Measurements from ENCODE around the gene TPPP3.
"Not testable (repeated sequence)": the region's sequence is repeated elsewhere in the genome, so short reads cannot be mapped to it uniquely, and the experiment has no call there.

TPPP3 gene

DNA sequence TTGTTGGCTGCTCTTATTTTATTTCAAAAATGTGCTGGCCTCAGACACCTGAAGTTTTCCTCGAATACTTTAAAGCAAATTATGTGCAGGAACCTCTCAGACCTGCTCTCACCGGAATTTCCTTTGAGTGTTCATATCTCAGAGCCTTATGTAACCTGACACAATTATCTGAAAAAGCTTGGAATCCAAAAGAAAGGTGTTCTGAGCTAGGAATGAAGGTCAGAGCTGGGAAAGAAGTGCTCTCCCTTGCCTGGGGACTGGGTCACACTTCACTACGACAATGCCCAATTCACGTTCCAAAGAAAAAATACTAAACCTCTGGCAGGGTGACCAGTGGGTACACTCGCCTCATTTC is 30.9 kb upstream of the TPPP3 start:
- Histone ChIP-seq H3K27me3 (ENCODE audit: control insufficient read depth, insufficient read depth, low read length) (peaks cover 52% of the 10 kb centered on the region), H3K4me3 (ENCODE audit: low read length) (no peak overlapping the region), H3K36me3 (ENCODE audit: insufficient read depth, low read length) (no peaks in the 10 kb centered on the region), H3K4me2 (ENCODE audit: low read length) (no peak overlapping the region), H3K9me3 (replicated peaks; ENCODE audit: low read length) (no peaks in the 10 kb centered on the region), H3K4me1 (ENCODE audit: control insufficient read depth, insufficient read depth, low read length) (no peaks in the 10 kb centered on the region), H3K9ac (ENCODE audit: low read depth, low read length) (no peak overlapping the region)

DNA sequence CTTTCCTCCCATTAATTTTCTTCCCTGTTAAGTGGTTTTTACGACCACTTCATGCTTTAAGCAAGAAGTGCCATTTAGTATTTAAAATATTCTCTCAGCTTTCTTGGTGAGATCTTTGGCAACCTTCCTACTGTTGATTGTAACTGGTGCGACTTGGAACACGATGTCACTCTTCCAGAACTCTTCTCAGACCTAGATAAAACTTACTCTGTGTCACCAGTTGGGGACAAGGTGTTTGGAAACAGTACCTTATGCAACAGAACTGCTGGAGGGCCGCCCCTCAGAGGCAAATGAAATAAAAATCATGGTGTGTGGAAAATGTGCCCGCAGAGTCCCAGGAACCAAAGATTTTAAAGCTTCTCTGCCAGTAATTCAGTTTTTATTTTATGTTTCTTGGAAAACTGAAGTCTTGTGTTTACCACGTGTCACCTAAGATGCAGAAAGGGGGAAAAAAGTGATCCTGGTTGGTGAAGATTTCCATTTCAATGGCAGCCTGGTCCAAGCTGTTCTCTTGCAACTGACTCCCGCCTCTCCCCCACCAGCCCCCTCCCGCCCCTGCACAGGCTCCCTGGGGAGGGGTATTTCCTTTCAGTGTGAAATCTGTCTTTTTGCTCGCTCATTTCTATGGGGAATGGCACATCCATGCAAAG is 30.4 kb upstream of the TPPP3 start:
- Histone ChIP-seq H3K36me3 (ENCODE audit: insufficient read depth, low read length) (no peaks in the 10 kb centered on the region), H3K27me3 (ENCODE audit: control insufficient read depth, insufficient read depth, low read length) (peaks cover 47% of the 10 kb centered on the region), H3K9me3 (replicated peaks; ENCODE audit: low read length) (no peaks in the 10 kb centered on the region), H3K4me1 (ENCODE audit: control insufficient read depth, insufficient read depth, low read length) (no peaks in the 10 kb centered on the region), H3K4me2 (ENCODE audit: low read length) (no peak overlapping the region), H3K4me3 (ENCODE audit: low read length) (no peak overlapping the region), H3K9ac (ENCODE audit: low read depth, low read length) (no peak overlapping the region)

DNA sequence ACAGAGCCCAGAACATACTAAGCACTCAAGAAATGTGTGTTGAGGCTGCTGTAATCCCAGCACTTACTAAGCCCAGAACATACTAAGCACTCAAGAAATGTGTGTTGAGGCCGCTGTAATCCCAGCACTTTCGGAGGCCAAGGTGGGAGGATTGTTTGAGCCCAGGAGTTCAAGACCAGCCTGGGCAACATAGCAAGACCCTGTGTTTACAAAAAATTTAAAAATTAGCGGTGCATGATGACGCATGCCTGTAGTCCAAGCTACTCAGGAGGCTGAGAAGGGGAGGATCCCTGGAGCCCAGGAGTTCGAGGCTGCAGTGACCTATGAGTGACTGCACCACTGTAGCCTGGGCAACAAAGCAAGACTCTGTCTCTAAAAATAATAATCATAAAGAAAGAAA is 29.7 kb upstream of the TPPP3 start:
- Histone ChIP-seq H3K27me3 (ENCODE audit: control insufficient read depth, insufficient read depth, low read length) (peaks cover 42% of the 10 kb centered on the region), H3K4me1 (ENCODE audit: control insufficient read depth, insufficient read depth, low read length) (no peaks in the 10 kb centered on the region), H3K9me3 (replicated peaks; ENCODE audit: low read length) (no peaks in the 10 kb centered on the region), H3K4me2 (ENCODE audit: low read length) (no peak overlapping the region), H3K36me3 (ENCODE audit: insufficient read depth, low read length) (no peaks in the 10 kb centered on the region), H3K4me3 (ENCODE audit: low read length) (no peak overlapping the region), H3K9ac (ENCODE audit: low read depth, low read length) (no peak overlapping the region)

DNA sequence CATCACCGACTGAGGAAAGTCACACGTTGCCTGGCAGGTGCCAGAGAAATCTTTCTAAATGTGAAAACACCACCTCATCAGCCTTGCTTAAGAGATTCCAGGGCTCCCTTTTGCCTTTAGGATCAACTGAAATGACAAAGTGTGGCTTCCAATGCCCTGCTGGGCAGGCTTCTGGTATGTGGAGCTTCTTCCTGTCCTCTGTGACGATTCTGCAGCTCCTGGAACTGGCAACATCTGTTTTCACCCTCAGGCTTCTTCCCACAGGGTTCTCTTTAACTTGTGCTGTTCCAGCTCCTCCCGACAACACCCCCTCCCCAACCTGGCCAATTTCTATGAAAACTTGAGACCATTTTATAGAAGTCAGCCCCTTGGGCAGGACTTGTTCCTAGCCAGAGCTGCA is 27.7 kb upstream of the TPPP3 start:
- no peak overlapping the region for H3K4me2 ChIP-seq (ENCODE audit: low read length)
- H3K9ac ChIP-seq (ENCODE audit: low read depth, low read length), result no peak overlapping the region
- no peak overlapping the region for H3K4me3 ChIP-seq (ENCODE audit: low read length)
- no peaks in the 10 kb centered on the region for H3K36me3 ChIP-seq (ENCODE audit: insufficient read depth, low read length)
- peaks cover 32% of the 10 kb centered on the region for H3K27me3 ChIP-seq (ENCODE audit: control insufficient read depth, insufficient read depth, low read length)
- H3K4me1 ChIP-seq (ENCODE audit: control insufficient read depth, insufficient read depth, low read length), result peaks cover 5% of the 10 kb centered on the region
- H3K9me3 ChIP-seq (replicated peaks; ENCODE audit: low read length), result no peaks in the 10 kb centered on the region

DNA sequence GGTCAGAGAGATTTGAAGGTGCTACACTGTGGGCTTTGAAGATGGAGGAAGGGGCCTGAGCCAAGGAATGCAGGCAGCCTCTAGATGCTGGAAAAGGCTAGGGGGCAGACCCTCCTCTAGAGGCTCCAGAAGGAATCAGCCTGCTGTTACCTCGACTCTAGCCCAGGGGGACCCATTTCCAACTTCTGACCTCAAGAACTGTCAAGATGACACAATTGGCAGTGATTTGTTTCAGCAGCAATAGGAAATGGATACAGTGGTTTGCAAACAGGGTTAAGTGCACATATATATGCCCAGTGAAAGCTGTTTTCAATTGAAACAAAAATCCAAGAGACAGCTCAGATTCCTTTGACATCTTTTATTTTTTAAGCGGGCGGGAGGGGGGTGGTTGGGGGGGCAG is 26.6 kb upstream of the TPPP3 start:
- Histone ChIP-seq H3K4me1 (ENCODE audit: control insufficient read depth, insufficient read depth, low read length) (peaks cover 11% of the 10 kb centered on the region), H3K27me3 (ENCODE audit: control insufficient read depth, insufficient read depth, low read length) (peaks cover 21% of the 10 kb centered on the region), H3K36me3 (ENCODE audit: insufficient read depth, low read length) (no peaks in the 10 kb centered on the region), H3K9ac (ENCODE audit: low read depth, low read length) (no peak overlapping the region), H3K9me3 (replicated peaks; ENCODE audit: low read length) (no peaks in the 10 kb centered on the region), H3K4me2 (ENCODE audit: low read length) (no peak overlapping the region), H3K4me3 (ENCODE audit: low read length) (no peak overlapping the region)

DNA sequence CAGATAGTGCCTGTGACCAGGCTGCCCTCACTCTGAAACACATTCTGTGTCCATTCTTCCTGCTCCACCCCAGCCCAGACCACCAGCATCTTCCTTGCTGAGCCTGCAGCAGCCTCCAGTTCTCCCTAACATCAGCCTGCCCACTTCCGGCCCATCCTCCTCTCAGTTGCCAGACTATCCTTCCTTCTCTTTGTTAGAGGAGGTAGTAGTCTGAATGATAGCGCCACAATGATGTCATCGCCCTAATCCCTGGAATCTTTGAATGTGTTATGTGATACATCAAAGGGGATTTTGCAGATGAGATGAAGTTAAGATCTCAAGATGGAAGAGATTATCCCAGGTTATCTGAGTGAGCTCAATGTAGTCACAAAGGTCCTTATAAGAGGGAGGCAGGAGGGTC is 26.2 kb upstream of the TPPP3 start:
- Histone ChIP-seq H3K9me3 (replicated peaks; ENCODE audit: low read length) (no peaks in the 10 kb centered on the region), H3K9ac (ENCODE audit: low read depth, low read length) (no peak overlapping the region), H3K36me3 (ENCODE audit: insufficient read depth, low read length) (no peaks in the 10 kb centered on the region), H3K4me3 (ENCODE audit: low read length) (no peak overlapping the region), H3K4me1 (ENCODE audit: control insufficient read depth, insufficient read depth, low read length) (peaks cover 11% of the 10 kb centered on the region), H3K4me2 (ENCODE audit: low read length) (no peak overlapping the region), H3K27me3 (ENCODE audit: control insufficient read depth, insufficient read depth, low read length) (peaks cover 17% of the 10 kb centered on the region)

DNA sequence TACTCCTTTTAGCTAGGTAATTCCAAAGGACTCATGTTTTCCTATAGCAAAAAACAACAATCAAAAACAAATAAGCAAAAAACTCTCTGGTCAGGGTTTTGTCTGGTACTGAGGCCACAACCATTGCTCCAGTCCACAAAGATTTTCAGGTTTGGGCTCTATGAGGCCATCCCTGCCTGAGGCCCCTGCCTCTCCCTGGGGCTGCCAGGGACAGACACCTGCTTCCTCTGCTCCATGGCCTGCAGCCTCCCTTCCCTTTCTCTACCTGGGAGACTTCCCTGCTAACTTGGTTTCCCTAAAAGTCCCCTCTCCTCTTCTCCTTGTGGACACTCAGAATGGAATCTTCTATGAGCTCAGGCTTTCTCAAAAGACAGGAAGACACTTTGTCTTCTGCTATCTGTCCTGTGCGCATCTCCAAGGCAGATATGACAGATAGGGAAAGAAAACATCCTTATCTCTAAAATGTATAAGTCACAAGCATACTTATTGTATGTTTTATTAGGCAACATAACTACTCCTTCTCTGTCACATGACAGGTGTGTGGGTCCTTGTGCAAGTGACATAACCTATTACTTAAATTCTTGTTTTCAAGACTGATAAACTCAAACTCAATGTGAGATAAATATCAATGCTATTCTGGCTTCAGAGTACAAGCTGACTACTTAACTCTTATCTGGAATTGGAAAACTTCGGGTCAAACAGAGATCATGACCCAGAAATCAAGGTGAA is 24.2 kb upstream of the TPPP3 start:
- no peaks in the 10 kb centered on the region for H3K9me3 ChIP-seq (replicated peaks; ENCODE audit: low read length)
- H3K9ac ChIP-seq (ENCODE audit: low read depth, low read length), result no peak overlapping the region
- H3K4me3 ChIP-seq (ENCODE audit: low read length), result no peak overlapping the region
- peaks cover 16% of the 10 kb centered on the region for H3K4me1 ChIP-seq (ENCODE audit: control insufficient read depth, insufficient read depth, low read length)
- no peaks in the 10 kb centered on the region for H3K36me3 ChIP-seq (ENCODE audit: insufficient read depth, low read length)
- H3K27me3 ChIP-seq (ENCODE audit: control insufficient read depth, insufficient read depth, low read length), result peaks cover under 1% of the 10 kb centered on the region
- H3K4me2 ChIP-seq (ENCODE audit: low read length), result no peak overlapping the region

DNA sequence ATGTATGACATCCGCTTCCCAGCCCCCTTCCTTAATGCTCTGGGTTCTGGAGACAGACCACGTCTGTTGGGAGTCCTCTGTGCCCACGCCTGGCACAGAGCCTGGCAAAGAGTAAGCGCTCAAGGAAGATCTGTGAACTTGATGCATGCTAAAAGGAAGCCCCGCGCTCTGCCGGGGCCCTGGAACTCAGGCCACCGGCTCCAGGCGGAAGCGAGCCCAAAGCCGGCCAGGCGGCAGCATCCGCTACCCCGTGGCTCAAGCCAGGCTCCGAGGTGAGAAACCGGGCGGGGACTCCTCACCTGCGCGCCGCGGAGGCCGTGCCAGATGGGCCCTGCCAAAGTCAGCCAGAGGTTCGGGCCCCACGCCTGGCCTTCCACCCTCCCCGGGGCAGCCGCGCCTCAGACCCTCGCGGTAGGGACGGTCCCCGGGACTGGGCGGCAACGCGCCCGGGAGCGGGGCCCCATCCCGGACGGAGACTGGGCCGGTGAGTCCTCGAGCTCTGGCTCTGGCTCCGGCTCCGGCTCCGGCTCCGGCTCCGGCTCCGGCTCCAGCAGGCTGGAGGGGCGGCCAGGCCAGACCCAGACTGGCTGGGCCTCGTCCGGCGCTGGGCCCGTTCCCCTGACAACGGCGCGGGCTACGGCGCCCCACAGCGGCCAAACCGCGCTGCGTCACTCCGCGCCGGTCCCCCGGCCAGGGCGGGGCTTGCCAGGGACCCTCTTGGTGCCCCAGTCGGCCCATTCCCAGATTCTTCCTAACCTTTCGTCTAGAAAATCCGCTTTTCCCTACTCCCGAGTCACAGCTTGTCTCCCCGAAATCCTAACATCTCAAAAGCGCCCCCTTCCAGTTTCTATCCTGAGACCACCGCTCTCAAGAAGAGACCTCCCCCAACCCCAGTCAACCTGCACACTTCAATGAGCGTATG is 22.8 kb upstream of the TPPP3 start, which contains the start of gene ZDHHC1:
ZDHHC1 (minus strand) TSS at position 606 of the 922 bp plus-strand sequence. CDS start 8,702 bp downstream, outside the sequence.
- Histone ChIP-seq H3K4me1 (ENCODE audit: control insufficient read depth, insufficient read depth, low read length) (peaks cover 16% of the 10 kb centered on the region), H3K4me2 (ENCODE audit: low read length) (peak within 1 kb of the TSS; percentile 98), H3K9ac (ENCODE audit: low read depth, low read length) (peak within 1 kb of the TSS; percentile 95), H3K4me3 (ENCODE audit: low read length) (peak within 1 kb of the TSS; percentile 79), H3K36me3 (ENCODE audit: insufficient read depth, low read length) (no peaks in the 10 kb centered on the region), H3K9me3 (replicated peaks; ENCODE audit: low read length) (no peaks in the 10 kb centered on the region), H3K27me3 (ENCODE audit: control insufficient read depth, insufficient read depth, low read length) (no peaks in the 10 kb centered on the region)

DNA sequence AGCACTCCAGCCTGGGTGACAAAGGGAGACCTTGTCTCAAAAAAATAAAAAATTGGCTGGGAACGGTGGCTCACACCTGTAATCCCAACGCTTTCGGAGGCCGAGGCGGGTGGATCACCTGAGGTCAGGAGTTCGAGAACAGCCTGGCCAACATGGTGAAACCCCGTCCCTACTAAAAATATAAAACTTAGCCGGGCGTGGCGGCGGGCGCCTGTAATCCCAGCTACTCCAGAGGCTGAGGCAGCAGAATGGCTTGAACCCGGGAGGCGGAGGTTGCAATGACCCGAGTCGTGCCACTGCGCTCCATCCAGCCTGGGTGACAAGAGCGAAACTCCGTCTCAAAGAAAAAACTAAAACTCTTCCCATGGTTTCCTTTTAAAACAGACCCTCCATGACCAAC is 22.1 kb upstream of the TPPP3 start:
- peak overlapping the region; percentile 95 for H3K9ac ChIP-seq (ENCODE audit: low read depth, low read length)
- peaks cover 16% of the 10 kb centered on the region for H3K4me1 ChIP-seq (ENCODE audit: control insufficient read depth, insufficient read depth, low read length)
- H3K4me2 ChIP-seq (ENCODE audit: low read length), result peak overlapping the region; percentile 98
- H3K9me3 ChIP-seq (replicated peaks; ENCODE audit: low read length); H3K36me3 ChIP-seq (ENCODE audit: insufficient read depth, low read length); H3K27me3 ChIP-seq (ENCODE audit: control insufficient read depth, insufficient read depth, low read length): not testable (repeated sequence)
- H3K4me3 ChIP-seq (ENCODE audit: low read length), result peak overlapping the region; percentile 79

DNA sequence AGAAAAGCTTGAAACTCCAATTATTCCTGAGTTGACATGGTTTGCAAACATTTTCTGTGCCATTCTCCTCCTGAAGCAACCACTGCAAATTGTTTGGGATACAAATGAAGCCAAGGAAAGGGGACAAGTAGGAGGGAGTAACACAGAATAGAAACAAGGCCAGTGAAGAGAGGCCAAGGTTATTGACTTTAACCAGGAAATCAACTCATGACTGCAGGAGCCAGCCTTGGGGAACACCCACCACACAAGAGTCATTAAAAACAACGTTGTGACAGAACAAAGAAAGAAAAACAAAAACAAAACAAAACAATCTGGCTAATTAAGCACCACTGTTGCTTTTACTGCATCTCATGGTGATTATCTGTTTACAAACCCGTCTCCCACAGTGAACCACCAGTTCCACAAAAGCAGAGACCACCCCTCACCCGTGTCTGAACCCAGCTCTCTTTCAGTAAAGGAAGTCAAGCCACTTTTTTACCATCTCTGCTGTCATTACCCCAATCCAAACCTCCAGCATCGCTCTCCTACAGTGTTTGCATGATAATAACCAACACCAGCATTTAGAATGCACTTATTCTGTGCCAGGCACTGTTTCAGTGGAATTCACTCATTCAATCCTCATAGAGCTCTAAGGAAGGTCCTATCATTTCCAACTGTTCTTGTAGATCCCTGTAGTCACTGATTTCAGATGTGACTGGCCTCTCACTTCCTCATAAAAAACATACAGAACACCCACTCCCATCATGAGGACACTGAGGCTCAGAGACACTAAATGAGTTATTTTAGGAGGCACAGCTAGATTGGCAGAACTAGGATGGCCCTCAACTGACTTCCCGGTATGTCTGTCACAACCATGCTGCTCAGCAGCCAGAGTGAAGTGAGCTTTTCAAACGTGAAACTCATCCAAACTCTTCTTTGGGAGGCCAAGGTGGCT is 20.9 kb upstream of the TPPP3 start:
- no peaks in the 10 kb centered on the region for H3K9me3 ChIP-seq (replicated peaks; ENCODE audit: low read length)
- no peaks in the 10 kb centered on the region for H3K27me3 ChIP-seq (ENCODE audit: control insufficient read depth, insufficient read depth, low read length)
- H3K9ac ChIP-seq (ENCODE audit: low read depth, low read length), result no peak overlapping the region
- no peak overlapping the region for H3K4me3 ChIP-seq (ENCODE audit: low read length)
- H3K36me3 ChIP-seq (ENCODE audit: insufficient read depth, low read length), result no peaks in the 10 kb centered on the region
- H3K4me2 ChIP-seq (ENCODE audit: low read length), result no peak overlapping the region
- peaks cover 16% of the 10 kb centered on the region for H3K4me1 ChIP-seq (ENCODE audit: control insufficient read depth, insufficient read depth, low read length)

DNA sequence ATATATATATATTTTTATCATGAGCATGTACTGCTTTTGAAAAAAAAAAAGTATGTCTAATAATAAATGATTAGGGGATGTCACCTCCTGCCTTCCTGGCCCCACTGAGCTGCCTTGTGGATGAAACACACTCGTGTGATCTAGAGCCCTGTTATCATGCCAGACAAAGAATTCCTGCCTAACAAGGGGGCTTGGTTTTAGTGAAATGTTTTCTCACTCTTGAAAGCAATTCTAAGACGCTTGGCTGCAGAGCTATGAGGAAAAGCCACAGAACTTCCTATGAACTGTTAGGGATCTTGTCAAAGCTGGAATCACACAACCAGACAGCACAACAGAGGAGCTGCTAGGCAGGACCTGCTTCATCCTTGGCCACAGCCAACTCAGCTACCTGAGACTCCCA is 19.0 kb upstream of the TPPP3 start:
- Histone ChIP-seq H3K4me3 (ENCODE audit: low read length) (no peak overlapping the region), H3K9ac (ENCODE audit: low read depth, low read length) (no peak overlapping the region), H3K9me3 (replicated peaks; ENCODE audit: low read length) (no peaks in the 10 kb centered on the region), H3K4me1 (ENCODE audit: control insufficient read depth, insufficient read depth, low read length) (peaks cover 22% of the 10 kb centered on the region), H3K36me3 (ENCODE audit: insufficient read depth, low read length) (no peaks in the 10 kb centered on the region), H3K27me3 (ENCODE audit: control insufficient read depth, insufficient read depth, low read length) (no peaks in the 10 kb centered on the region), H3K4me2 (ENCODE audit: low read length) (no peak overlapping the region)
